ENCODE results near the gene ITGB5. TPM values are rescaled to one million over a fixed set of nuclear protein-coding genes. Genes with fewer than 3 reads are reported as not detected.

The ITGB5 gene
- total RNA-seq, 2 experiments from 2014 or later, result 0.47 to 0.85 TPM

- Histone ChIP-seq H3K4me3 (ENCODE audit: low read length) (no peak overlapping the region), H3K27me3 (ENCODE audit: control insufficient read depth in 1 of 2, insufficient read depth in 2 of 2, low read length in 2 of 2) (no peaks in the 10 kb centered on the region), H3K36me3 (ENCODE audit: insufficient read depth, low read length) (no peaks in the 10 kb centered on the region), H3K4me1 (ENCODE audit: insufficient read depth, low read length) (no peaks in the 10 kb centered on the region), H3K9me3 (ENCODE audit: control insufficient read depth in 1 of 2, insufficient read depth in 1 of 2, low read length in 2 of 2) (no peaks in the 10 kb centered on the region), H3K27ac (ENCODE audit: low read depth in 1 of 2, low read length in 2 of 2) (no peak overlapping the region)
- Mint-ChIP-seq H3K27ac (no peak overlapping the region), H3K9me3 (no peaks in the 10 kb centered on the region), H3K4me1 (ENCODE audit: low read depth) (no peaks in the 10 kb centered on the region), H3K27me3 (peaks cover 12% of the 10 kb centered on the region), H3K36me3 (ENCODE audit: low read depth) (no peaks in the 10 kb centered on the region), H3K4me3 (no peak overlapping the region)
- TF ChIP-seq CTCF (IDR thresholded peaks at IDR 0.05), result no peak
- DNase-seq (peak in 3 of 14 experiments; percentile 11 to 28 (median 15)), ATAC-seq (ENCODE audit: poor library complexity) (no peak)
- intact Hi-C loops (cut with DNase I, micrococcal nuclease), result loop anchor here in 1 of 2 experiments (10.0 kb wide), 1 partner anchor 816 kb away; no protein-coding TSS in a partner anchor
- ChIA-PET CTCF (no interaction called here), POLR2A (interaction anchor here (0.6 kb wide), 1 partner anchor 250 kb away, joined by 3 read pairs; no protein-coding TSS in a partner anchor)
Observed at GRCh38 chr3:124768812-124769211, 118.4 kb downstream of the ITGB5 start.

DNA sequence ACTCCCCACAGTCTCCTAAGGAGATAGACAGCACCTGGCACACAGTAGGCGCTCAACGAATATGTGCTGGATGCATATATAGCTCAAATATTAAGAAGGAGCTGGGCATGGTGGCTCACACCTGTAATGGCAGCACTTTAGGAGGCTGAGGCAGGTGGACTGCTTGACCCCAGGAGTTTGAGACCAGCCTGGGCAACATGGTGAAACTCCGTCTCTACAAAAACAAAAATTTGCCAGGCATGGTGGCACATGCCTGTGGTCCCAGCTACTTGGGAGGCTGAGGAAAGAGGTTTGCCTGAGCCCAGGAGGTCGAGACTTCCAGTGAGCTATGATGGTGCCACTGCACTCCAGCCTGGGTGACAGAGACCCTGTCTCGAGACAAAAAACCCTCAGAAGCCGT is 119.5 kb downstream of the ITGB5 start:
- Histone ChIP-seq H3K4me3 (ENCODE audit: low read length) (no peak overlapping the region), H3K9me3 (ENCODE audit: control insufficient read depth in 1 of 2, insufficient read depth in 1 of 2, low read length in 2 of 2) (no peaks in the 10 kb centered on the region), H3K27ac (ENCODE audit: low read depth in 1 of 2, low read length in 2 of 2) (no peak overlapping the region), H3K4me1 (ENCODE audit: insufficient read depth, low read length) (no peaks in the 10 kb centered on the region), H3K36me3 (ENCODE audit: insufficient read depth, low read length) (no peaks in the 10 kb centered on the region), H3K27me3 (ENCODE audit: control insufficient read depth in 1 of 2, insufficient read depth in 2 of 2, low read length in 2 of 2) (no peaks in the 10 kb centered on the region)
- Mint-ChIP-seq H3K27me3 (peaks cover 12% of the 10 kb centered on the region), H3K36me3 (ENCODE audit: low read depth) (no peaks in the 10 kb centered on the region), H3K4me1 (ENCODE audit: low read depth) (no peaks in the 10 kb centered on the region), H3K4me3 (no peak overlapping the region), H3K27ac (no peak overlapping the region), H3K9me3 (no peaks in the 10 kb centered on the region)
- no peak for TF ChIP-seq CTCF (IDR thresholded peaks at IDR 0.05)
- CTCF ChIA-PET, result no interaction called here
- intact Hi-C loops (cut with DNase I, micrococcal nuclease), result loop anchor here in 1 of 2 experiments (10.0 kb wide), 1 partner anchor 817 kb away; no protein-coding TSS in a partner anchor
- ATAC-seq (ENCODE audit: poor library complexity), result no peak
- no peak for DNase-seq
- POLR2A ChIA-PET, result no interaction called here

DNA sequence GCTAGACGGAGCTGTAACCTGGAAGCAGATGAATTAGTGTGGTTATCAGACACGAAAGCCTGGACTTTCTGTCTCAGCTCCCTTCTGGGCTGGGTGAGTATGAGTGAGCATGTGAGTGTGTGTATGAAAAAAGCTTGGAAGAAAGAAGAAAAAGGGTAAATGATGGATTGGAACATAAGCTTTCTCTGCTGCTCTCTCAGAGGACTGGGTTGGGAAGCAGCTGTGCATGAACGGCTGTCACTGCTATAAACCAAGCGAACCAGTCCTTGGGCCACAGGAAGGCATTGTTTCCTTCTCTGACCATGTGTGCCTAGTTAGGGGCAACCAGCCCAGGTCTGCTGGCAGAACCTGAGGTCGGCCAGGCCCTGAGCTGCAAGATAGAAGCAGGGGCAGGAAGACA is 119.9 kb downstream of the ITGB5 start:
- Mint-ChIP-seq H3K4me1 (ENCODE audit: low read depth) (no peaks in the 10 kb centered on the region), H3K27ac (no peak overlapping the region), H3K4me3 (no peak overlapping the region), H3K27me3 (peaks cover 12% of the 10 kb centered on the region), H3K9me3 (no peaks in the 10 kb centered on the region), H3K36me3 (ENCODE audit: low read depth) (no peaks in the 10 kb centered on the region)
- TF ChIP-seq CTCF (IDR thresholded peaks at IDR 0.05), result no peak
- Histone ChIP-seq H3K27ac (ENCODE audit: low read depth in 1 of 2, low read length in 2 of 2) (no peak overlapping the region), H3K4me3 (ENCODE audit: low read length) (no peak overlapping the region), H3K9me3 (ENCODE audit: control insufficient read depth in 1 of 2, insufficient read depth in 1 of 2, low read length in 2 of 2) (no peaks in the 10 kb centered on the region), H3K27me3 (ENCODE audit: control insufficient read depth in 1 of 2, insufficient read depth in 2 of 2, low read length in 2 of 2) (no peaks in the 10 kb centered on the region), H3K36me3 (ENCODE audit: insufficient read depth, low read length) (no peaks in the 10 kb centered on the region), H3K4me1 (ENCODE audit: insufficient read depth, low read length) (no peaks in the 10 kb centered on the region)
- DNase-seq (no peak), ATAC-seq (ENCODE audit: poor library complexity) (no peak)
- CTCF ChIA-PET, result no interaction called here
- POLR2A ChIA-PET, result no interaction called here
- intact Hi-C loops (cut with DNase I, micrococcal nuclease), result loop anchor here in 1 of 2 experiments (10.0 kb wide), 1 partner anchor 818 kb away; no protein-coding TSS in a partner anchor

Data from CD4-positive, alpha-beta T cell (primary cell).